Measurements from ENCODE around the gene DMRT1. TPM values are rescaled to one million over a fixed set of nuclear protein-coding genes. Genes with fewer than 3 reads are reported as not detected.

The DMRT1 gene
- total RNA-seq, 1 donor from 2014 or later = not detected

DNA sequence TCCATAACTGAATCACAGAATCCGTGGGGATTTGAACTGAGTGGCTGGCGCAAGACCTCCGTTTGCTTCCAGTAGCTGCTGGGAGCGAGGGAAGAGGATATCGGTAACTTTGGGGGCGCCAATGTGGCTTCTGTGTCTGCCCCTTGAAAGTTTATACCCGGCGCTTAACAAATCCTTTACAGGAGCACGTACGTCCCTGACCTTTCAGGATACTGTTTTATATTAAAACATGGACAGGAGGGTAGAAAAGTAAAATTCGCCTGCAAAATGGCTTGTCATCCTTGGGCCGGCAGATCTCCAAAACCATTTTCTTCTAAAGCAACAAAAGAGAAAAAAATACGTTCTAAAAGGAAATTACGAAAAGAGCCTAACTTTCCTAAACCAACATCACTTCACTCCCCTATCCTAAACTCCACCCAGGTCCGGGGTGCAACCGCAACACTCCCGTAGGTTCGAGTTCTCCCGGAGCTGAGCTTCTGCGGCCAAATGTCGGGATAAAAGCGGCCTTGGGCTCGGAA is 134.3 kb downstream of the DMRT1 start:
- DNase-seq (ENCODE audit: extremely low spot score, unreplicated experiment) = no peak
- Mint-ChIP-seq H3K9me3 (ENCODE audit: unreplicated experiment) (no peaks in the 10 kb centered on the region), H3K4me3 (ENCODE audit: unreplicated experiment) (no peak overlapping the region), H3K36me3 (ENCODE audit: unreplicated experiment) (no peaks in the 10 kb centered on the region), H3K4me1 (ENCODE audit: unreplicated experiment) (peaks cover 12% of the 10 kb centered on the region), H3K27me3 (ENCODE audit: unreplicated experiment) (peaks cover 79% of the 10 kb centered on the region), H3K27ac (ENCODE audit: unreplicated experiment) (no peak overlapping the region)
- TF ChIP-seq, protein P1, sequence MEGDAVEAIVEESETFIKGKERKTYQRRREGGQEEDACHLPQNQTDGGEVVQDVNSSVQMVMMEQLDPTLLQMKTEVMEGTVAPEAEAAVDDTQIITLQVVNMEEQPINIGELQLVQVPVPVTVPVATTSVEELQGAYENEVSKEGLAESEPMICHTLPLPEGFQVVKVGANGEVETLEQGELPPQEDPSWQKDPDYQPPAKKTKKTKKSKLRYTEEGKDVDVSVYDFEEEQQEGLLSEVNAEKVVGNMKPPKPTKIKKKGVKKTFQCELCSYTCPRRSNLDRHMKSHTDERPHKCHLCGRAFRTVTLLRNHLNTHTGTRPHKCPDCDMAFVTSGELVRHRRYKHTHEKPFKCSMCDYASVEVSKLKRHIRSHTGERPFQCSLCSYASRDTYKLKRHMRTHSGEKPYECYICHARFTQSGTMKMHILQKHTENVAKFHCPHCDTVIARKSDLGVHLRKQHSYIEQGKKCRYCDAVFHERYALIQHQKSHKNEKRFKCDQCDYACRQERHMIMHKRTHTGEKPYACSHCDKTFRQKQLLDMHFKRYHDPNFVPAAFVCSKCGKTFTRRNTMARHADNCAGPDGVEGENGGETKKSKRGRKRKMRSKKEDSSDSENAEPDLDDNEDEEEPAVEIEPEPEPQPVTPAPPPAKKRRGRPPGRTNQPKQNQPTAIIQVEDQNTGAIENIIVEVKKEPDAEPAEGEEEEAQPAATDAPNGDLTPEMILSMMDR (IDR thresholded peaks at IDR 0.05) = no peak

DNA sequence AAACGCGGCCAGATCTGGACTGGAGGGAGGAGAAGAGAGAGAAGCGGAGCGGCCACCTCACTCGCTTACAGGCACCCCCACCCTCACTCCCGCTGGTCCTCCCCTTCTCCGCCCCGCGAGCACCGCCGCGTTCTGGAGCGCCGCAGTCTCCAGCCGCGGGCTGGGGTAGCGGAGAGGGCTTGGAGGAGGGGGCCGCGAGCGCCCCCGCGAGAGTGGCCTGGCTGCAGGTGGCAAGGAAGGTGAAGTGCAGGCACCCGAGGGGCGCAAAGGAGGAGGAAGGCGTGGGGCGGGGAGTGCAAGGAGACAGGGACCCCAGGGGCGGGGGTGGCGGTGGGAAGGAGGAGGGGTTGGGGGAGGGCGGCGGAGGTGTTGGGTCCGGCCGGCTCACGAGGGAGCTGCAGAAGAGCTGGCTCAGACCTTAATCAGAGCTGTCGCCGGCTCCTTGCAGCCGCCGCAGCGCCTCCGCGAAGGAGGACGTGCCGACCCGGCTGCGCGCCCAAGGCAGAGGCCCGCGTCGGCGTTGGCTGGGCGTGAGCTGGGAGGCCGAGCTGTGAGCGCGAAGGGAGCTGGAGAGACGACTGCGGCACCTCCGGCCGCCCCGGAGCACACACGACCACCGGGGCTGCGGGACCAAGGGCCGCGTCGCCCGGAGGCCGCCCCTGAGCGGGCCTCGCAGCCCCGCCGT is 134.9 kb downstream of the DMRT1 start, which contains the start of gene DMRT3:
Gene DMRT3, plus strand, starts transcription at position 398 of the 685 bp plus-strand sequence. CDS start 347 bp downstream, outside the sequence.
- no peak within 1 kb of the TSS for H3K27ac Mint-ChIP-seq (ENCODE audit: unreplicated experiment)
- DNase-seq (ENCODE audit: extremely low spot score, unreplicated experiment) = peak; percentile 82
- H3K36me3 Mint-ChIP-seq (ENCODE audit: unreplicated experiment) = no peaks in the 10 kb centered on the region
- H3K4me1 Mint-ChIP-seq (ENCODE audit: unreplicated experiment) = peaks cover 12% of the 10 kb centered on the region
- H3K9me3 Mint-ChIP-seq (ENCODE audit: unreplicated experiment) = no peaks in the 10 kb centered on the region
- no peak within 1 kb of the TSS for H3K4me3 Mint-ChIP-seq (ENCODE audit: unreplicated experiment)
- TF ChIP-seq, protein P1 (IDR thresholded peaks at IDR 0.05) = no peak
- H3K27me3 Mint-ChIP-seq (ENCODE audit: unreplicated experiment) = peaks cover 79% of the 10 kb centered on the region

DNA sequence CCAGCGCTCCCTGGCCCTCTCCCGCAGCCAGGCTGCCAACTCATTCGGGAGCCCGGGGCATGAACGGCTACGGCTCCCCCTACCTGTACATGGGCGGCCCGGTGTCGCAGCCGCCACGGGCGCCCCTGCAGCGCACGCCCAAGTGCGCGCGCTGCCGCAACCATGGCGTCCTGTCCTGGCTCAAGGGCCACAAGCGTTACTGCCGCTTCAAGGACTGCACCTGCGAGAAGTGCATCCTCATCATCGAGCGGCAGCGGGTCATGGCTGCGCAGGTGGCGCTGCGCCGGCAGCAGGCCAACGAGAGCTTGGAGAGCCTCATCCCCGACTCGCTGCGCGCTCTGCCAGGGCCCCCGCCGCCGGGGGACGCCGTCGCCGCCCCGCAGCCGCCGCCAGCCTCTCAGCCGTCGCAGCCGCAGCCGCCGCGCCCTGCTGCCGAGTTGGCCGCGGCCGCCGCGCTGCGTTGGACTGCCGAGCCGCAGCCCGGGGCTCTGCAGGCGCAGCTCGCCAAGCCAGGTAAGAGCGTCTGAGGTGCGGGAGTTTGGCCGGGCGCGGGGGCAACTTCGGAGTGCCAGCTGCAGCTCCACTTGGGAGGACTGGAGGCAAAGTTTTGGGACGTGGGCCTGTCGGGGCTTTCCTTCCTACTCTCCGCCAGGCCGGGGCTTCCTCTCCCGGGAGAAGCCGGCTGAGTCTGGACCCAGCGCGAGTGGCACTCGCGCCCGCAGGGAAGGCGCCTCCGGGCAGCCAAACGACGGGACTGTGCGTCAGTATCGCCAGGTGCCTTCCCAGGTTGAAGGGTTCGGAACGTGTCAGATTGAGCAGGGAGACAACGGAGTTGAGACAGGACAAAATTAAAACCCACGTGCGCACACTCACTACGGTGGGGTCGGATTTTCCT is 135.7 kb downstream of the DMRT1 start:
- H3K4me3 Mint-ChIP-seq (ENCODE audit: unreplicated experiment) = no peak overlapping the region
- no peak overlapping the region for H3K27ac Mint-ChIP-seq (ENCODE audit: unreplicated experiment)
- DNase-seq (ENCODE audit: extremely low spot score, unreplicated experiment) = no peak
- no peaks in the 10 kb centered on the region for H3K9me3 Mint-ChIP-seq (ENCODE audit: unreplicated experiment)
- no peaks in the 10 kb centered on the region for H3K36me3 Mint-ChIP-seq (ENCODE audit: unreplicated experiment)
- TF ChIP-seq, protein P1 (IDR thresholded peaks at IDR 0.05) = no peak
- H3K27me3 Mint-ChIP-seq (ENCODE audit: unreplicated experiment) = peaks cover 81% of the 10 kb centered on the region
- H3K4me1 Mint-ChIP-seq (ENCODE audit: unreplicated experiment) = peaks cover 10% of the 10 kb centered on the region

DNA sequence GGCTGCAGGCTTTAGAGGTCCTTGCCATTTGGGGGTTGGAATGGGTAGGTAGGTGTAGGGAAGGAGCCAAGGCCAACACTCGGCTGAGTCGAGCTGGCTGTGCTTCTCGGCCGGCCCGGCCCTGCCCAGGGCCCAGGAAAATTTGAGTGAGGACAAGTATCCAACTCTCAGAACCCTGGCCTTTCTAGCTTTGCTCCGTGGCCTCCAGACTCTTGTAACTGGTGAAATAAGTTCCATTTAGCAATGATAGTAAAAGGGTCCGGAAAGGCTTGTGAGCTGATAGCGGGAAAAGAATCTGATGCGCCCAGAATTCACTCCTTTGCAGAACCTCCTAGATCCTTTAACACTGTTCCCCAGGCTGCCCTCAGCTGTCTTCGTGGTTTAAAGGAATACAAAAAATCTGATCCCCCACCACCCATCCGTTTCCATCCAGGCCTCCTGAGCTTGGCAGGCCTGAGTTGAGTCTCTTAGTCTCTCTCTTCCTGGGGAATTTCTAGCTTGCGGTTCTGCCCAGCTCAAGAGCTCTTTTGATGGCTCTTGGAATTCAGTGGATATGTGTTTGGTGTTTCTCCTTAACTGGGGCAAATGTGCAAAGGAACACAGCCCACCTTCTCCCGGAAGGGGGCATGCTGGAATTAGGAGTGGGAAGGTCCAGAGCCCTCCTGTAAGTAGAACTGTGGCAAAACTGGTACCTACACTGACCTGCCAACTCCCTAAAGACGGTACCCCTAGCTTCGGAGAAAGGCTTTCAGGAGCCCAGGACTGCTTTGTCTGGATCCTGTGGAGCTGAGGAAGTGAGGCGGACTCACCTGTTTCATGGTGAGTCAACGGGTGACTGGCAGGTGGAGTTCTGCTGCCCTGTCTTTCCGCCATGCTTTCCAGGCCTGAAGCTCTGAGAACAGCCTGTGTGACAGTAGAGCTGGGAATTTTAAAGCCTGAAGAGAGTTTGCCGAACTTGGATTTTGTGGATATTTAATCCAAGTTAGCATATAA is 136.6 kb downstream of the DMRT1 start:
- Mint-ChIP-seq H3K27me3 (ENCODE audit: unreplicated experiment) (peaks cover 85% of the 10 kb centered on the region), H3K36me3 (ENCODE audit: unreplicated experiment) (no peaks in the 10 kb centered on the region), H3K4me3 (ENCODE audit: unreplicated experiment) (no peak overlapping the region), H3K4me1 (ENCODE audit: unreplicated experiment) (peaks cover 8% of the 10 kb centered on the region), H3K27ac (ENCODE audit: unreplicated experiment) (no peak overlapping the region), H3K9me3 (ENCODE audit: unreplicated experiment) (no peaks in the 10 kb centered on the region)
- DNase-seq (ENCODE audit: extremely low spot score, unreplicated experiment) = no peak
- TF ChIP-seq, protein P1 (IDR thresholded peaks at IDR 0.05) = no peak

Measured in osteocyte (in vitro differentiated cells).